HUDEP-2 (cell line): Measurements from ENCODE around the gene POMC.
"Not testable (repeated sequence)": the region's sequence is repeated elsewhere in the genome, so short reads cannot be mapped to it uniquely, and the experiment has no call there.

Experiments
- DNase-seq, 76 experiments: peaks; one replicate each; lab custom pipeline; 2025; ENCODE audit not compliant: unreplicated experiment in 76 of 76; lab: John Stamatoyannopoulos, UW

POMC gene

DNA sequence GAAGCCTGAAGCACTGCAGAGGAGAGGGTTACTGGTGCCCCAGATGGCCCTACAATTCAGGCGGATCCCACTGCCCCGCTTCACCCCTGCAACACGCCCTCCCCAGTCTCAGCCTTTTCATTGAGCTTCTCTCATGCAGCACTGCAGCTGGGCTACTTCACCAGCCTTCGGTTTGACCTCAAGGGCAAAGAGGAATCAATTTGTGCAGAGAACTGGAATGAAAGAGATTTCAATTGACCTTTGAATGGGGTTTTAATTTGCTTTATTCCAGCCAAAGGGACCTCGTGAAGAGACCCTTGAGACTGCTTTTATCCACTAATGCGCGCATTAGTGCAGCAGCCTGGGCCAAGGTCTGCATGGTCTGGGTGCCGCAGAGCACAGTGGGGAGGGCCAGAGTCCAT, 8.8 kb upstream of the POMC start:
- no peak for DNase-seq

DNA sequence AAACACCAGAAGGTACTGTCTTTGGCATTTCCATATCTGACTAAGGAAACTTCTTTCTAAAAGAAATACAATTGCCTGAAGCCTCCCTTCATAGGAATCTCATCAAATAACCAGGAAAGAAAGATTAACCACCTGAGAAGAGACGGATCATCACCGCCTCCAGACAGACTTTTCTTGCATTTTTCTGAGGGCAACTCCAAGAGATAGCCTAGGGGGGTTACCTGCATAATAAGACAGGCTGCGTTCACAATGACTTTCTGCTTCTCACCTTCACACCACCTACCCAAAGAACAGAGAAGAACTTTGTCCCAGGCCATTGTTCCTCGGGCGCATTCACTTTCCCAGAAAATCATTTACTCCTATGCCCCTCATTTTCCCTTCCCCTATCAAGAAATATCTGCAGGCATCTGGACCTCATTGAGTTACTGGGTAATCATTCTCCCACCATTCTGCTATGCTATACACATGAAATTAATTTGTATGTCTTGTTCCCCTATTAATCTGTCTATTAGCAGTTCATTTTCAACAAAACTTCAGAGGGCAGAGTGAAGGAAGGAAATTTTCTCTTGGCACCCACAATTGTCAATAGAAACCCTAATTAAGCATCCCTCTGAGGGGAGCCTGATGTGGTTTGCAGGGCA, 8.3 kb upstream of the POMC start:
- DNase-seq = no peak

- no peak for DNase-seq
These were observed 7.8 kb upstream of the POMC start for GRCh38 chr2:25176138-25176537.

- DNase-seq = no peak
These were observed 5.9 kb upstream of the POMC start for GRCh38 chr2:25174192-25174861.

- DNase-seq = no peak
These were observed 5.3 kb upstream of the POMC start for GRCh38 chr2:25173719-25174118.

DNA sequence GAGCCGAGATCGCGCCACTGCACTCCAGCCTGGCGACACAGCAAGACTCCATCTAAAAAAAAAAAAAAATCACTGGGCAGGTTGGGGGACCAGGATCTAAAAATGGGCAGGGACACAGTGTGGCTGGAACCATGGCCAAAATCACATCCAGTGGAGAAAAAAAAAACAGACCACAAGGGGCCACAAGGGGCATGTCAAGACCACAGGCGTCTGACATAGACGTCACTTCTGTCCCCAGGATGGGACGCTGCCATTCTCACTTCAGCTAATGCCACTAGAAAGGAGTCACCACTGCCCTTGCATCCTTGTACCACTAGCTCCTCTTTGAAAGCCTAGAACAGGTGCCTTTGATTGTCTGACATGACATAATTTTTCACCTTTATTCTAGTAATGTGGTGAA, 2.5 kb upstream of the POMC start:
- DNase-seq = no peak

DNA sequence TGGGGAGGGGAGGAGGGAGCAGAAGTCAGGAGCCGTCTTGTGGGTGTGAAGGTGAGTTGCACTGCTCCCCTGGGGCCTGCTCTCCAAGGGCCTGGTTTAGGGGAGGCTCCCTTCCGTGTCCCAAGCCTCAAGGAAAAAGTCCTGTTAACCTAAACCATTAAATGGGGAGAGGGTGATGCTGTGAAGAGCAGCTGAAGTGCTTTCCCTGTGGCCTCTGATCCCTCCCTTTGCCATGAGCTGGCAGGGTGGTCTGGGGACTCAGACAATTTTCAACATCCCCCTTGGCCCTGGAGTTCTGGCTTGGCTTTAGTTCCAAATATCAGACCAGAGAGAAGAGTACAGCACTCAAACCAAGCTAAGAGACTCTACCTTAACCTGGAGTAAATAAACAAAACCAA, 692 bp upstream of the POMC start:
- DNase-seq = no peak

GRCh38 chr2:25165992-25166875, 2.1 kb downstream of the POMC start:
- DNase-seq = peak in 43 of 76 experiments; percentile 2 to 51 (median 21)

DNA sequence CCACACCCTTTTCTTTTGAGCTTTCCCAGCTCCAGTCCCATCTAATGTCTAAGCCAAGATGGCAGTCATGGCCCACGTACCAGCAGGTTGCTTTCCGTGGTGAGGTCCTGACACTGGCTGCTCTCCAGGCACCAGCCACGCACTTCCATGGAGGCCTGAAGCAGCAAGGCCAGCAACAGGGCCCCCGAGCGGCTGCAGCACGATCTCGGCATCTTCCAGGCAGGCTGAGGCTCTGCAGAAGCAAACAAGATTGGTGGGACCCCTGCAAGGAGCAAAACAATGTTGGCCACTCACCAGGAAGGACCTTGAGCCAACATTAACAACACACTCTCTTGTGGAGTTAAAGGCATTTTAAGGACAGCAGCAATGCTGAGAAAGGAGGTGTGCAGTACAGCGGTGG, 3.8 kb downstream of the POMC start:
- DNase-seq = no peak

GRCh38 chr2:25162061-25162460, 6.3 kb downstream of the POMC start:
- DNase-seq = not testable (repeated sequence)

DNA sequence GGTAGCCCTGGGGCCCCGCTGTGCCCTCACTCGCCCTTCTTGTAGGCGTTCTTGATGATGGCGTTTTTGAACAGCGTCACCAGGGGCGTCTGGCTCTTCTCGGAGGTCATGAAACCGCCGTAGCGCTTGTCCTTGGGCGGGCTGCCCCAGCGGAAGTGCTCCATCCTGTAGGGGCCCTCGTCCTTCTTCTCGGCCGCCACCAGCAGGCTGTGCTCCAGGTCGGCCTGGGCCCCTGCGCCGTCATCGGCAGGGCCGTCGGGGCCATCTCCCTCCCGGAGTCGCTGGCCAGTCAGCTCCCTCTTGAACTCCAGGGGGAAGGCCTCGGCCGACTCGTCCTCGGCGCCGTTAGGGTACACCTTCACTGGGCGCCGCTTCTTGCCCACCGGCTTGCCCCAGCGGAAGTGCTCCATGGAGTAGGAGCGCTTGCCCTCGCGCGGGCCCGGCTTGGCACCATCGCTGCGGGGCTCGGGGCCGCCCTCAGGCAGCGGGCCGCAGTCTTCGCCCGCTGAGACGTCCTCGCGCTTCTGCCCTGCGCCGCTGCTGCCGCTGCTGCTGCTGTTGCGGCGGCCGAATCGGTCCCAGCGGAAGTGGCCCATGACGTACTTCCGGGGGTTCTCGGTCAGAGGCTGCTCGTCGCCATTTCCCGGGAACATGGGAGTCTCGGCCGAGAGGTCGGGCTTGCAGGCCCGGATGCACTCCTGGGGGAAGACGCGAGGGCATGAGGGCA, 7.2 kb downstream of the POMC start:
- peak in 24 of 76 experiments; percentile 10 to 69 (median 42) for DNase-seq

- no peak for DNase-seq
These were observed 8.0 kb downstream of the POMC start for GRCh38 chr2:25160376-25160775.

- DNase-seq = peak in 10 of 76 experiments; percentile 3 to 51 (median 9)
These were observed 8.4 kb downstream of the POMC start for GRCh38 chr2:25159949-25160348.

GRCh38 chr2:25158096-25158852, 10.1 kb downstream of the POMC start:
- no peak for DNase-seq

DNA sequence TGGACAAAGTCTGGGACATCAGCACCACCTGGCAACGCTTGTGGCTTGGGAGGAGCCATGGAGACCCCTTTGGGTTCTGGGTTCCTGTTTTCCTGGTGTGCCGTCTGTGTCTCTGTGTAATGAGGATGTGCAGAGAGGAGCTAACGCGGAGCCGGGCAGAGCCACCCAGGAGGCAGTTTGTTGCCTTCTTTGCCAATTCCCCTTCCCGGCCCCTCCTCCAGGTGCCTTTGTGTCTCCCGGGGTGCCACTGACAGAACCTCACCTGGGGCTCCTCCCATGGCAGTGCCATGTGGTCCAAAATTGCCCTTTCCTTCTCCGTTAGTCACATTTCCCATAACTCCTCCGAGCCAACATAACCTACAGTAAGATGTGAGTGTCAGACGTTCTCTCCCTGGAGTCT, 13.0 kb downstream of the POMC start:
- DNase-seq = no peak

- DNase-seq = no peak
These were observed 16.7 kb downstream of the POMC start for GRCh38 chr2:25151718-25152117.

- not testable (repeated sequence) for DNase-seq
These were observed 17.4 kb downstream of the POMC start for GRCh38 chr2:25150993-25151392.

GRCh38 chr2:25149646-25150045, 18.7 kb downstream of the POMC start:
- DNase-seq = no peak

DNA sequence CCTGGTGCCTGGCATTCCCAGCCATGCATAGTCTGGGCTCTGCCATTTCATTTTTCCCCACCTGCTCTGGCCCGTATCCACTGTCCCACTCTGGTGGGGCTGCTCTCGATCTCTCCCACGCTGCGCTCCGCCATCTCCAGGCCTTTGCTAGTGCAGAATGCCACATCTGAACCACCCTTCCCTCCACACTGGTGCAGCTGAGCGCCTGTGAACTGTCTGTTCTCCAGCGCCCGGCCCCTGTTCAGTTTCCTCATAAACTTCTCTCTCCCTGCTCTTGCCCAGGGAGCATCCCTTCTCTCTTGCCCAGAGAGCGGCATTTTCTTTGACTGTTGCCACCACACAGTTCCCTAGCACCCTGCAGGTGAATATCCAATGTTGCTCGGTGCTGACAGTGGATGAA, 21.5 kb downstream of the POMC start:
- DNase-seq = no peak

DNA sequence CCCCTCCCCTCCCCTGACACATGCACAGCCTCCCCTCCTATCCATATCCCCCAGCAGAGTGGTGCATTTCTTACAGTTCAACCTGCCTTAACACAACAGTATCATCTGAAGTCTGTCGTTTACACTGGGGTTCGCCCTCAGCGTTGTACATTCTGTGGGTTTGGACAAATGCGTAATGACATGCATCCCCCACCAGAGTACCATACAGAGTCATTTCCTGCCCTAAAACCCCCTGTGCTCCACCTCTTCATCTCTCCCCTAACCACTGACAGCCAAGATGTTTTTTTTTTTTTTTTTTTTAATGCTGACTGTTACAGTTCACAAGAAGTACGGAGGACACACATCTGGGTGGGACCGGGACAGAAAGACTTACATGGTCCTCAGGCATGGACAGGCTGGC, 22.6 kb downstream of the POMC start:
- DNase-seq = no peak
